ENCODE measurements around the gene STAT5B.

- TF ChIP-seq HIVEP1 (CRISPR knock-in tag; IDR thresholded peaks at IDR 0.05) (no peak), GTF2F1 (IDR thresholded peaks at IDR 0.05; ENCODE audit: low read depth, low read length) (no peak), PHF8 (IDR thresholded peaks at IDR 0.05; ENCODE audit: borderline replicate concordance, low read length) (no peak)
Measured at GRCh38 chr17:42273474-42274252, 2.5 kb downstream of the STAT5B start.

All from K562 (cell line).